WTC11 (cell line): ENCODE results near the gene ITLN1. TPM values are rescaled to one million over a fixed set of nuclear protein-coding genes. Genes with fewer than 3 reads are reported as not detected.

Source experiments
- ATAC-seq: fragments of 200-7000 bp; cut with Tn5 transposase; 2 replicates; pipeline ENCODE4 v1.10.0; 2021; ENCODE audit warnings: mild to moderate bottlenecking, moderate library complexity
- CTCF ChIA-PET: fragments of 300-600 bp; sonication (Branson Sonifier 250); formaldehyde crosslinking; loops from one replicate; lab custom pipeline; 2021; ENCODE audit warnings: antibody characterized with exemption; lab: Charles Lee
- POLR2A ChIA-PET: fragments of 350-600 bp; sonication (Branson Sonifier 250); formaldehyde crosslinking; loops from one replicate; lab custom pipeline; 2021; ENCODE audit warnings: antibody characterized with exemption; lab: Charles Lee
- DNase-seq: peaks from one replicate; pipeline ENCODE4 v3.0.0; 2021; ENCODE audit warnings: low spot score
- H3K27ac Mint-ChIP-seq: 2 replicates; pipeline ENCODE4 v1.8.0; 2021; ENCODE audit warnings: mixed read lengths
- H3K27me3 Mint-ChIP-seq: 2 replicates; pipeline ENCODE4 v1.8.0; 2021; ENCODE audit warnings: low read depth, mild to moderate bottlenecking, moderate library complexity, mixed read lengths
- H3K36me3 Mint-ChIP-seq: 2 replicates; pipeline ENCODE4 v1.8.0; 2021; ENCODE audit warnings: mixed read lengths
- H3K4me1 Mint-ChIP-seq: 2 replicates; pipeline ENCODE4 v1.8.0; 2022; ENCODE audit warnings: mixed read lengths
- H3K4me3 Mint-ChIP-seq: 2 replicates; pipeline ENCODE4 v1.8.0; 2021; ENCODE audit warnings: mild to moderate bottlenecking, moderate library complexity, mixed read lengths
- H3K9me3 Mint-ChIP-seq: 2 replicates; pipeline ENCODE4 v1.8.0; 2021; ENCODE audit warnings: mixed read lengths
- AR ChIP-seq: fragments of 250-450 bp; sonication (Bioruptor Pico); IDR thresholded peaks from 2 replicates; pipeline ENCODE4 v1.9.0; 2021; ENCODE audit warnings: mild to moderate bottlenecking
- ERG ChIP-seq: fragments of 250-450 bp; sonication (Bioruptor Pico); IDR thresholded peaks from 2 replicates; pipeline ENCODE4 v1.8.0; 2021; ENCODE audit warnings: mild to moderate bottlenecking
- ESRRA ChIP-seq: sonication (generic); formaldehyde crosslinking; IDR thresholded peaks from 2 replicates; pipeline ENCODE4 v1.8.1; 2022; ENCODE audit warnings: mild to moderate bottlenecking, missing genetic modification reagents, borderline replicate concordance
- HMGA2 ChIP-seq: fragments of 250-450 bp; sonication (Bioruptor Pico); IDR thresholded peaks from 2 replicates; pipeline ENCODE4 v1.4.0; 2021; ENCODE audit warnings: mild to moderate bottlenecking, moderate library complexity
- JUN ChIP-seq: sonication (generic); formaldehyde crosslinking; IDR thresholded peaks from 2 replicates; pipeline ENCODE4 v1.8.0; 2023; ENCODE audit warnings: mild to moderate bottlenecking, missing genetic modification reagents
- KAT7 ChIP-seq: sonication (generic); formaldehyde crosslinking; IDR thresholded peaks from 2 replicates; pipeline ENCODE4 v1.8.1; 2023; ENCODE audit warnings: missing genetic modification reagents, mild to moderate bottlenecking, borderline replicate concordance
- MXD4 ChIP-seq: fragments of 250-450 bp; sonication (Bioruptor Pico); IDR thresholded peaks from 2 replicates; pipeline ENCODE4 v1.8.0; 2021; ENCODE audit warnings: mild to moderate bottlenecking, moderate library complexity, borderline replicate concordance
- MYBL2 ChIP-seq: sonication (generic); formaldehyde crosslinking; IDR thresholded peaks from 2 replicates; pipeline ENCODE4 v1.8.1; 2023; ENCODE audit warnings: mild to moderate bottlenecking, moderate library complexity, missing genetic modification reagents
- TCF7 ChIP-seq: sonication (generic); formaldehyde crosslinking; IDR thresholded peaks from 2 replicates; pipeline ENCODE4 v1.8.0; 2022; ENCODE audit warnings: mild to moderate bottlenecking, low read depth, missing genetic modification reagents, moderate library complexity
- ZNF121 ChIP-seq: sonication (generic); formaldehyde crosslinking; IDR thresholded peaks from 2 replicates; pipeline ENCODE4 v1.8.0; 2023; ENCODE audit warnings: missing genetic modification reagents
- ZNF138 ChIP-seq: sonication (generic); formaldehyde crosslinking; conservative IDR thresholded peaks from 2 replicates; pipeline ENCODE4 v1.8.1; 2022; ENCODE audit warnings: mild to moderate bottlenecking, moderate library complexity, missing genetic modification reagents
- ZNF281 ChIP-seq: sonication (generic); formaldehyde crosslinking; IDR thresholded peaks from 2 replicates; pipeline ENCODE4 v1.8.0; 2023; ENCODE audit warnings: mild to moderate bottlenecking, missing genetic modification reagents
- ZNF396 ChIP-seq: fragments of 250-450 bp; sonication (Bioruptor Pico); IDR thresholded peaks from 2 replicates; pipeline ENCODE4 v1.8.0; 2021; ENCODE audit warnings: mild to moderate bottlenecking, moderate library complexity, borderline replicate concordance
- total RNA-seq: library from RNA; stranded (reverse); gene quantifications from 3 replicates; pipeline ENCODE4 v1.2.3, GENCODE V29; 2021
- TF ChIP-seq, protein P1 (sequence below): sonication (generic); formaldehyde crosslinking; IDR thresholded peaks from 2 replicates; pipeline ENCODE4 v1.8.0; 2022; ENCODE audit warnings: mild to moderate bottlenecking, missing genetic modification reagents
- TF ChIP-seq, protein P2 (sequence below): sonication (generic); formaldehyde crosslinking; IDR thresholded peaks from 2 replicates; pipeline ENCODE4 v1.8.1; 2023; ENCODE audit warnings: mild to moderate bottlenecking, missing genetic modification reagents, moderate library complexity
- TF ChIP-seq, protein P3 (sequence below): sonication (generic); formaldehyde crosslinking; conservative IDR thresholded peaks from 2 replicates; pipeline ENCODE4 v1.8.1; 2023; ENCODE audit warnings: mild to moderate bottlenecking, low read depth, missing genetic modification reagents, moderate library complexity

Gene ITLN1
- total RNA-seq, 1 experiment from 2014 or later: not detected

DNA sequence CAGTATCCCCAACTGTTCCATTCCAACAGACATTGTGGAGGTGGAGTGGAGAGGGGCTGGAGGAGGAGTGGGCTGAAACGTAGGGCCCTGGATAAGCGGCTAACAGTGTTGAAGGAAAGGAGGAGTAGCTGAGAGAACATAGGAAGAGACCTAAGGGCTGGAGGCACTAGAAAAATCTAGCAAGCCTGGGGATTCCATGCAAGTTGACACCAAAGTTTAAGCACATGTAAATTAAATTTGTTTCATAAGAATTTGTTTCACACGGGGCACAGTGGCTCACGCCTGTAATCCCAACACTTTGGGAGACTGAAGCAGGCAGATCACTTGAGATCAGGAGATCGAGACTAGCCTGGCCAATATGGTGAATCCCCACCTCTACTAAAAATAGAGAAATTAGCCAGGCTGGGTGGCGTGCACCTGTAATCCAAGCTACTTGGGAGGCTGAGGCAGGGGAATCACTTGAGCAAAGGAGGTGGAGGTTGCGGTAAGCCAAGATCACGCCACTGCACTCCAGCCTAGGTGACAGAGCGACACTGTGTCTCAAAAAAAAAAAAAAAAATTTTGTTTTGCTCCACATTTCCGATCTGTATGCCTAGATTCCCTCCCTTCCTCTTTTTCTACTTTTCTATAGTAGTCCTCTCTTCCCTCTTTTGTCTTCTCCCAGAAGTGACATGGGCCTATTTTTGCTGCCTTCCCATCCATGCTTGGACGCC, 21.8 kb downstream of the ITLN1 start:
- ATAC-seq: no peak
- Mint-ChIP-seq H3K4me3 (no peak overlapping the region), H3K27ac (no peak overlapping the region), H3K36me3 (no peaks in the 10 kb centered on the region), H3K27me3 (no peaks in the 10 kb centered on the region), H3K4me1 (peaks cover 7% of the 10 kb centered on the region), H3K9me3 (no peaks in the 10 kb centered on the region)
- POLR2A ChIA-PET: interaction anchor here (0.7 kb wide), 1 partner anchor 244 kb away, joined by 4 read pairs; no protein-coding TSS in a partner anchor
- no peak for DNase-seq
- CTCF ChIA-PET: interaction anchor here (0.8 to 3.1 kb wide), 8 partner anchors 13 to 127 kb away, joined by 3 to 7 read pairs (median 4); partner anchors contain the start of gene ITLN2
- TF ChIP-seq ZNF396 (CRISPR knock-in tag) (no peak), JUN (CRISPR knock-in tag) (no peak), MXD4 (CRISPR knock-in tag) (no peak), ZNF121 (CRISPR knock-in tag) (no peak), AR (CRISPR knock-in tag) (no peak), ZNF138 (no peak), ZNF281 (CRISPR knock-in tag) (no peak), HMGA2 (CRISPR knock-in tag) (no peak), TCF7 (CRISPR knock-in tag) (no peak)
- TF ChIP-seq, protein P1, sequence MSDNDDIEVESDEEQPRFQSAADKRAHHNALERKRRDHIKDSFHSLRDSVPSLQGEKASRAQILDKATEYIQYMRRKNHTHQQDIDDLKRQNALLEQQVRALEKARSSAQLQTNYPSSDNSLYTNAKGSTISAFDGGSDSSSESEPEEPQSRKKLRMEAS (CRISPR knock-in tag): no peak
- TF ChIP-seq, protein P2, sequence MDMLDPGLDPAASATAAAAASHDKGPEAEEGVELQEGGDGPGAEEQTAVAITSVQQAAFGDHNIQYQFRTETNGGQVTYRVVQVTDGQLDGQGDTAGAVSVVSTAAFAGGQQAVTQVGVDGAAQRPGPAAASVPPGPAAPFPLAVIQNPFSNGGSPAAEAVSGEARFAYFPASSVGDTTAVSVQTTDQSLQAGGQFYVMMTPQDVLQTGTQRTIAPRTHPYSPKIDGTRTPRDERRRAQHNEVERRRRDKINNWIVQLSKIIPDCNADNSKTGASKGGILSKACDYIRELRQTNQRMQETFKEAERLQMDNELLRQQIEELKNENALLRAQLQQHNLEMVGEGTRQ (CRISPR knock-in tag): no peak
- TF ChIP-seq, protein P3, sequence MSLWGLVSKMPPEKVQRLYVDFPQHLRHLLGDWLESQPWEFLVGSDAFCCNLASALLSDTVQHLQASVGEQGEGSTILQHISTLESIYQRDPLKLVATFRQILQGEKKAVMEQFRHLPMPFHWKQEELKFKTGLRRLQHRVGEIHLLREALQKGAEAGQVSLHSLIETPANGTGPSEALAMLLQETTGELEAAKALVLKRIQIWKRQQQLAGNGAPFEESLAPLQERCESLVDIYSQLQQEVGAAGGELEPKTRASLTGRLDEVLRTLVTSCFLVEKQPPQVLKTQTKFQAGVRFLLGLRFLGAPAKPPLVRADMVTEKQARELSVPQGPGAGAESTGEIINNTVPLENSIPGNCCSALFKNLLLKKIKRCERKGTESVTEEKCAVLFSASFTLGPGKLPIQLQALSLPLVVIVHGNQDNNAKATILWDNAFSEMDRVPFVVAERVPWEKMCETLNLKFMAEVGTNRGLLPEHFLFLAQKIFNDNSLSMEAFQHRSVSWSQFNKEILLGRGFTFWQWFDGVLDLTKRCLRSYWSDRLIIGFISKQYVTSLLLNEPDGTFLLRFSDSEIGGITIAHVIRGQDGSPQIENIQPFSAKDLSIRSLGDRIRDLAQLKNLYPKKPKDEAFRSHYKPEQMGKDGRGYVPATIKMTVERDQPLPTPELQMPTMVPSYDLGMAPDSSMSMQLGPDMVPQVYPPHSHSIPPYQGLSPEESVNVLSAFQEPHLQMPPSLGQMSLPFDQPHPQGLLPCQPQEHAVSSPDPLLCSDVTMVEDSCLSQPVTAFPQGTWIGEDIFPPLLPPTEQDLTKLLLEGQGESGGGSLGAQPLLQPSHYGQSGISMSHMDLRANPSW (CRISPR knock-in tag): no peak
- TF ChIP-seq, all 79 proteins: peak for 0

DNA sequence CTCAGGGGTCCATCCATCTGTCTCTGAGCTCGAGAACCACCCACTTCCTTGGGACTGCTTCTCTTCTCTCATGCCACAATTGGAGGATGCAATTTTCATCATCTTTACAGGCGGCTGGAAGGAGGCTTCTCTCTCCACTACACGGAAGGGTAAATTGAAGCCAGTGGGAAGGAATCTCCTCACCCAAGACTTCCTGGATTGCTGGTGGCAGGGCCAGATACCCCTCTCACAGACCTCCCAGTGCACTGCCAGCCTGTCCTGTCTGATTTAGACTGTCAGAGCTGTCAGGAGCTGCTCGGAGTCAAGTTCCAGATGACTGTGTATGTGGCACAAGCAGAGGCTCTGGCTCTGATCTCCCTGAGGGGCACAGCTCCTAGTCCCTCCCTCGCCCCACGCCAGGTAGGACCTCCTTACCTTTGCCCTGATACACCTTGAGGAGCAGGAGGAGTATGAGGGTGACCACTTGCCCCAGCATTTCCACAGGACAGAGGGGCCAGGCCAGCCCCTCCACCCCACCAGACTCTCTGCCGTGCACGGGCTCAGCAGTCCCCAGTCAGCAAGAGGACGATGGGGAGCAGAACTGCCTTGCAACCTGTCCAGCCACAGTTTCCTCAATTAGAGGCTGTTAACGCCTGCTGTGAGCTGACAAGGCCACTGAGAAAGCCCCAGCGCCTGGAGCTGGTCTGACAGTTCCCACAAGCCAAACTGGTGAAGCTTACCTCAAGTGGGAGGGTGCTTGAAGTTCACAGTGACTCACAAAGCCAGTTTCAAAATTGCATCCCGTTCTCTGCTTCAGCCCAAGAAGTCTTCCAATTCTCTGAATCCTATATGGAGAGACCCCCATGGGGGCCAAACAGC, 22.5 kb downstream of the ITLN1 start, which contains the start of gene CD244:
CD244 (minus strand) TSS at position 685 of the 858 bp plus-strand sequence; CDS start at position 475, 210 bp downstream.
- ChIA-PET POLR2A (interaction anchor here (0.7 kb wide), 1 partner anchor 244 kb away, joined by 4 read pairs; no protein-coding TSS in a partner anchor), CTCF (interaction anchor here (0.7 to 3.1 kb wide), 8 partner anchors 14 to 181 kb away, joined by 3 to 7 read pairs (median 4); partner anchors contain the start of genes ITLN1 and ITLN2)
- DNase-seq: no peak
- H3K9me3 Mint-ChIP-seq: no peaks in the 10 kb centered on the region
- peaks cover 7% of the 10 kb centered on the region for H3K4me1 Mint-ChIP-seq
- no peak within 1 kb of the TSS for H3K27ac Mint-ChIP-seq
- no peaks in the 10 kb centered on the region for H3K36me3 Mint-ChIP-seq
- H3K4me3 Mint-ChIP-seq: no peak within 1 kb of the TSS
- no peaks in the 10 kb centered on the region for H3K27me3 Mint-ChIP-seq
- ATAC-seq: peak; percentile 57
- no peak for TF ChIP-seq HMGA2 (CRISPR knock-in tag)
- TF ChIP-seq ERG (CRISPR knock-in tag): no peak
- no peak for TF ChIP-seq KAT7 (CRISPR knock-in tag)
- no peak for TF ChIP-seq MYBL2 (CRISPR knock-in tag)
- TF ChIP-seq ESRRA: no peak
- TF ChIP-seq, protein P3 (CRISPR knock-in tag): no peak
